ENCODE results near the gene TSPAN7. TPM values are rescaled to one million over a fixed set of nuclear protein-coding genes. Genes with fewer than 3 reads are reported as not detected.

The TSPAN7 gene
- total and polyA plus RNA-seq, 2 donors from 2014 or later = 44.9 to 98.3 TPM

DNA sequence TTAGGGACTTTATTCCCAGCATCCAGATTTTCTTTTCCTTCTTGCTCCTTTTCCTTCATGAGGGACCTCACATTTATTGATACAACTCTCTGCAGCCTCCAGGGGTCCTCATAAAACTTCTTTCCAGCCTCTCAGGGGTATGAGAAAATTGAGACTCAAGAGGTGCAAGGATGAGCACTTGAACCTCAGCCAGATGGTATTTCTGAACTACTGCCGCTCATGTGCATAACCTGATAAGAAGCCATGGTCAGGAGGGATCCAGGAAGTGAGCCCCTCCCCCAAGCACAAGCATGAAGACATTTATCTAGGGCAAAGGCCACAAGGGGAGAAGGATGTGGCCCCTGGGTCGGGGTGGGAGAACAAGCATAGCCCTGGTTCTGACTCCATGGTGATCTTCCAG, 73.3 kb downstream of the TSPAN7 start:
- Histone ChIP-seq H3K4me3 (ENCODE audit: low read length in 3 of 3) (no peak overlapping the region), H3K4me1 (ENCODE audit: control insufficient read depth in 2 of 3, insufficient read depth in 2 of 3, low read depth in 1 of 3, low read length in 3 of 3) (peaks cover 0 to 7% (median 0%) of the 10 kb centered on the region in 3 donors), H3K27me3 (ENCODE audit: control insufficient read depth, insufficient read depth, low read length) (peaks cover 4% of the 10 kb centered on the region), H3K36me3 (ENCODE audit: control insufficient read depth in 2 of 3, insufficient read depth in 3 of 3, low read length in 3 of 3) (no peaks in the 10 kb centered on the region), H3K27ac (ENCODE audit: low read depth in 2 of 2, low read length in 2 of 2) (no peak overlapping the region), H3K9me3 (ENCODE audit: control insufficient read depth in 2 of 3, insufficient read depth in 1 of 3, low read length in 3 of 3) (no peaks in the 10 kb centered on the region), H3K9ac (ENCODE audit: low read length in 3 of 3) (no peak overlapping the region)
- DNase-seq (no peak), FAIRE-seq (no peak)
- intact Hi-C loops (cut with DNase I) = no loop called here
- TF ChIP-seq, protein P1, sequence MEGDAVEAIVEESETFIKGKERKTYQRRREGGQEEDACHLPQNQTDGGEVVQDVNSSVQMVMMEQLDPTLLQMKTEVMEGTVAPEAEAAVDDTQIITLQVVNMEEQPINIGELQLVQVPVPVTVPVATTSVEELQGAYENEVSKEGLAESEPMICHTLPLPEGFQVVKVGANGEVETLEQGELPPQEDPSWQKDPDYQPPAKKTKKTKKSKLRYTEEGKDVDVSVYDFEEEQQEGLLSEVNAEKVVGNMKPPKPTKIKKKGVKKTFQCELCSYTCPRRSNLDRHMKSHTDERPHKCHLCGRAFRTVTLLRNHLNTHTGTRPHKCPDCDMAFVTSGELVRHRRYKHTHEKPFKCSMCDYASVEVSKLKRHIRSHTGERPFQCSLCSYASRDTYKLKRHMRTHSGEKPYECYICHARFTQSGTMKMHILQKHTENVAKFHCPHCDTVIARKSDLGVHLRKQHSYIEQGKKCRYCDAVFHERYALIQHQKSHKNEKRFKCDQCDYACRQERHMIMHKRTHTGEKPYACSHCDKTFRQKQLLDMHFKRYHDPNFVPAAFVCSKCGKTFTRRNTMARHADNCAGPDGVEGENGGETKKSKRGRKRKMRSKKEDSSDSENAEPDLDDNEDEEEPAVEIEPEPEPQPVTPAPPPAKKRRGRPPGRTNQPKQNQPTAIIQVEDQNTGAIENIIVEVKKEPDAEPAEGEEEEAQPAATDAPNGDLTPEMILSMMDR (IDR thresholded peaks at IDR 0.05; ENCODE audit: borderline replicate concordance, extremely low read depth, insufficient read depth) = no peak

DNA sequence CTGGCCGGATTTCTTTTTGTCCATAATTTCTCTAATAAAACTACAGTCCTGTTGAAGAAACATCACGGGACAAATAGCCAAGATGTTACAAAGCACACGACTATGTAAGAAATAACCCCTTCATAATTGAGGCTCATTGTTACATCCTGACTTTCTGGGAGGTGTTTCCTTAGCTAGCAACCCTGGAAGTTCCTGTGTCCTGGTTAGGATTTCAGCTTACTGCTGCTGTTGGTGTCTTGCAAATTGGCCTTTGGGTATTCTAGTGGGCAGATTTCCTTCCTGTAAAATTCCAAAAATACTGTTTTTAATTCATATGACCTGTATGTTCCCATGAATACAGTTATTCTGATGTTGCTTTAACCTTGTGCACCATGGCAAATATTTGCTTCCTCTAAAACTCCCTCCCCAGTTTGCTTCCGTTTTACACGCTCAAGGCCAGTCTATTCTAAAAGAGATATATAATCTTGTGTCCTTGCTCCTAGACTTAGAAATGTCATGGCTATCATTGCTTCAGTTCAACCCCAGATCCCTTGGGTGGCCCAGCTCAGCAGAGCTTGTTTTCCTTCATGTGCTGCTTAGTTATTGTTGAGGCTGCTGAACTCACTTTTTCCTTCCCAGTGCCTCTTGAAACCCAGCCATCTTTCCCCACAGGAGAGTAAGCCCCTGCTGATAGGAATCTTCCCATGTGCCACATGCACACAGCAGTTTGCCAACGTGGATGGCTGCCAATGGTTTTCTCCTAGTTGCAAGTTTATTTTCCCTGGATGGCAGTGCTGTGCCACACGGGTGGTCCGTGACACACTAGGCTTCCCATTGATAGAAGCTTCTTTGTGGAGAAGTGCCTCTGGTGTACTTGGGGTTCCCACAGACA, 75.8 kb downstream of the TSPAN7 start:
- TF ChIP-seq, protein P1 (IDR thresholded peaks at IDR 0.05; ENCODE audit: borderline replicate concordance, extremely low read depth, insufficient read depth) = no peak
- Histone ChIP-seq H3K36me3 (ENCODE audit: control insufficient read depth in 2 of 3, insufficient read depth in 3 of 3, low read length in 3 of 3) (no peaks in the 10 kb centered on the region), H3K27me3 (ENCODE audit: control insufficient read depth, insufficient read depth, low read length) (peaks cover 14% of the 10 kb centered on the region), H3K9ac (ENCODE audit: low read length in 3 of 3) (no peak overlapping the region), H3K4me1 (ENCODE audit: control insufficient read depth in 2 of 3, insufficient read depth in 2 of 3, low read depth in 1 of 3, low read length in 3 of 3) (peaks cover 0 to 7% (median 0%) of the 10 kb centered on the region in 3 donors), H3K9me3 (ENCODE audit: control insufficient read depth in 2 of 3, insufficient read depth in 1 of 3, low read length in 3 of 3) (no peaks in the 10 kb centered on the region), H3K27ac (ENCODE audit: low read depth in 2 of 2, low read length in 2 of 2) (peak overlapping the region in 1 of 2 donors; percentile 43), H3K4me3 (ENCODE audit: low read length in 3 of 3) (no peak overlapping the region)
- FAIRE-seq = no peak
- intact Hi-C loops (cut with DNase I) = no loop called here
- peak in 1 of 5 donors; percentile 14 for DNase-seq

DNA sequence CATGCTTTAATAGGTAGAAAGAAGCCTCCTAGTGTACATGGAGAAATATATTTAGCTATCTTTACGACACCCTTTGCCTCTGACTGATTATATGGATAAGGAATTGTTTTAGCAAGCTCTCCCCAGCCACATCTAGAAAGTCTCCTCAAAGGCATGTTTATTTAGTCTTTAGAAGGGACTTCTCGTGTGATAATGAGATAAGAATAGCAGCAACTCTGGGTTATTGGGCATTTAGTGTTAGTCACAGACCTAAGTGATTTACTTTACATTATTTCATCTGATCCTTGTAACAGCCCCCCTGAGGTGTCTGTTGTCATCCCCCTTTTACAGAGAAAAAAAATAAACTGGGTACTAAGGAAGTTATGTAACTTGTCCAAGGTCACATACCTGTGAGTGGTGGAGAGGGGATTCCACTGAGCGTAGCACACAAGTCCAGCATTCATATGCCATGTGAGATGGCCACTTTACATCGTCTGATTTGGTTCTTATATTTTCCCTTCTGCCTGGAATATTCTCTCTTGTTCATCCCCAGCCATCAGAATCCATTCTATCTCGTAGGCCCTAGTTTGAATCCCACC, 77.7 kb downstream of the TSPAN7 start:
- intact Hi-C loops (cut with DNase I) = no loop called here
- H3K27ac ChIP-seq (ENCODE audit: low read depth in 2 of 2, low read length in 2 of 2) = no peak overlapping the region
- no peaks in the 10 kb centered on the region for H3K36me3 ChIP-seq (ENCODE audit: control insufficient read depth in 2 of 3, insufficient read depth in 3 of 3, low read length in 3 of 3)
- peaks cover 14% of the 10 kb centered on the region for H3K27me3 ChIP-seq (ENCODE audit: control insufficient read depth, insufficient read depth, low read length)
- H3K9me3 ChIP-seq (ENCODE audit: control insufficient read depth in 2 of 3, insufficient read depth in 1 of 3, low read length in 3 of 3) = no peaks in the 10 kb centered on the region
- H3K4me1 ChIP-seq (ENCODE audit: control insufficient read depth in 2 of 3, insufficient read depth in 2 of 3, low read depth in 1 of 3, low read length in 3 of 3) = peaks cover 0 to 7% (median 0%) of the 10 kb centered on the region in 3 donors
- no peak overlapping the region for H3K4me3 ChIP-seq (ENCODE audit: low read length in 3 of 3)
- TF ChIP-seq, protein P1 (IDR thresholded peaks at IDR 0.05; ENCODE audit: borderline replicate concordance, extremely low read depth, insufficient read depth) = no peak
- H3K9ac ChIP-seq (ENCODE audit: low read length in 3 of 3) = no peak overlapping the region
- no peak for DNase-seq
- no peak for FAIRE-seq

Measured in kidney (tissue), 14 donors.